Fibroblast of lung (primary cell): ENCODE data around the gene PARP8.

Experiments used
- CTCF ChIP-seq, 2 donors: IDR thresholded peaks in 1 of 2; conservative IDR thresholded peaks in 1 of 2; 1 replicate in 1 of 2; 2 replicates in 1 of 2; pipeline ENCODE4 v1.5.1; 2011 to 2012; ENCODE audit warnings: low read length in 2 of 2, control low read depth in 1 of 2, inconsistent platforms in 1 of 2, low read depth in 1 of 2, mild to moderate bottlenecking in 1 of 2
- EZH2 ChIP-seq: IDR thresholded peaks from 2 replicates; pipeline ENCODE4 v1.5.1; 2012; ENCODE audit warnings: low read length, control low read depth, mild to moderate bottlenecking; ENCODE audit errors: missing control alignments

GRCh38 chr5:50763351-50763750 lies 96.9 kb downstream of the PARP8 start:
- no peak for TF ChIP-seq CTCF (conservative IDR thresholded peaks at IDR 0.05 in 1 of 2, IDR thresholded peaks at IDR 0.05 in 1 of 2; ENCODE audit: low read depth in 1 of 2, low read length in 2 of 2)
- no peak for TF ChIP-seq EZH2
